Measurements from ENCODE around the gene KLF16. TPM values are rescaled to one million over a fixed set of nuclear protein-coding genes. Genes with fewer than 3 reads are reported as not detected.
A peak's percentile ranks its signal among the peaks of the same experiment; 100 is the strongest.

KLF16 gene
- total and polyA plus RNA-seq, 3 experiments from 2014 or later, result 0.92 to 43.1 (median 42.8) TPM

DNA sequence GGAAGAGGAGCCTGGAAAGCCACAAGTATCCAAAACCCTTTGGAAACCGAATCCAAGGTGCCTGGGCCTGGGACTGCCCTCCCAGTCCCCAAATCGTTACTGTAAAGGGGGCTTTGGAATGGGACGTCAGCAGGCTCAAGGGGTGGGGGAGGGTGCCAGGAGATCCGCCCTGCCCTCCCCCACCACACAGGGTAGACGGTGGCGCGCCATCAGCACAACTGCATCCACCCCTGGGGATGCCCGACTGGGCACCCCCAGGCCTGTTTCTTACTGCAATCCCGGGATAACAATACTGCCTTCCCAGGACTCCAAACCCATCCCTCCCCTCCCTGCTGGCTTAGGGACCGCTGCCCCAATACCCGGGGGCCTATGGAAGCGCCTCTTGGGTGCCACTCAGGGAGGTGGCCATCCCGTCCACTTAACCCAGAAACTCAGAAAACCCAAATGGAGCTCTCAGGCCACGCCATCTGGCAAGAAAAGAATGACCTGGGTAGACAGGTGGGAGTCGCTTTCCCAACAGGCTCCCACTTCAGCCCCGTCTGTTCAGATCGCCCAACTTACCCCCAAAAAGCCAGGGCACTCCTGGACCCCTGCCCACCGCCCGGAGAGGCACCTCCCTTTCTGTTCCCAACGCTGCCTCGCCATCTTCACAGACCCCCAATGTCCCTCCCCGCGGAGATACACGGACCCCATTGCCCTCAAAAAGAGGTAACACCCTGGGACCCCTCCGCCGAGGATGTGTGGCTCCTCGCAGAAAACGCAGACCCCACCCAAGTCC, 2.4 kb downstream of the KLF16 start:
- Histone ChIP-seq H3K27me3 (ENCODE audit: insufficient read depth, low read length, poor library complexity, severe bottlenecking) (no peaks in the 10 kb centered on the region), H3K27ac (ENCODE audit: low read depth, low read length) (peak overlapping the region; percentile 67), H3K4me3 (ENCODE audit: low read length) (no peak overlapping the region), H3K36me3 (ENCODE audit: insufficient read depth, low read length) (no peaks in the 10 kb centered on the region), H3K9me3 (ENCODE audit: low read length) (no peaks in the 10 kb centered on the region), H3K4me1 (ENCODE audit: insufficient read depth, low read length) (peaks cover 50% of the 10 kb centered on the region)
- Mint-ChIP-seq H3K9me3 (no peaks in the 10 kb centered on the region), H3K27me3 (peaks cover 0 to 4% of the 10 kb centered on the region in 2 donors), H3K36me3 (peaks cover 0 to 5% (median 0%) of the 10 kb centered on the region in 3 donors), H3K4me3 (peak overlapping the region; percentile 91 to 100 (median 95)), H3K4me1 (peaks cover 20 to 64% (median 30%) of the 10 kb centered on the region in 3 donors), H3K27ac (peak overlapping the region; percentile 48 to 100 (median 86))
- POLR2A ChIA-PET, result no interaction called here
- CTCF ChIA-PET, result no interaction called here
- DNase-seq, result no peak

DNA sequence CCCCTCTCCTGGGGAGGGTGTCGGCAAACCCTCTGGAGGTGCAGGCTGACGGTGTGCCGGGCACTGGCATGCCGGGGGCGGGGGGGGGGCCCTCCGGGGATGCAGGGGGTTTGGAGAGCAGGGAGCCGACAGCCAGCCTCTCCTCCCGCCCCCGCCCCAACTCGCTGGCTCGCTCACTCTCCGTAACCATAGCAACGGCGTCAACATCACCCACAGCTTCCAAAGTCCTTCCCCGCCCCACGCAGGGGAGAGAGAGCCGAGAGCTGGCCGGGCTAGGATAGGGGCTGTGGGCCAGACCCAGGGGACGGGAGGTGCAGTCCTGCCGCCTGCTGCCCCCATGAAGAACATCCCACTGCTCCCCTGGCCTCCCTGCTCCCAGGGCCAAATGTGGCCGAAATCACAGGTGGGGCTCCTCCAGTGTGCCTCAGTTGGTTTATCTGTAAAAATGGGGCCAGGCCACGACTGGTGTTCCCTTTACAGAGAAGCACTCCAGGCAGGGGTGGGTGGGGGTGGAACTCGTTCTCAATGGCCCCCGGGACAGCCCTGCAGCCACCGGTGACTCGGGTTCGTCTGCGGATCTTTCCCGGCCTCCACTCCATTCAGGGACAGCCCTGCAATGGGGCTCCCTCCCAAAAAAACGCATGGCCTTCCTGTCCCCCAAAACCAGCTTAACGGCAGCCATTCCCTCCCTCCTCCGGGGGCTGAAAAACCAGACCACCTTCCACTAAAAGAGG, 3.2 kb downstream of the KLF16 start:
- no peaks in the 10 kb centered on the region for H3K9me3 Mint-ChIP-seq
- H3K4me1 ChIP-seq (ENCODE audit: insufficient read depth, low read length), result peaks cover 57% of the 10 kb centered on the region
- H3K27me3 ChIP-seq (ENCODE audit: insufficient read depth, low read length, poor library complexity, severe bottlenecking), result no peaks in the 10 kb centered on the region
- H3K4me1 Mint-ChIP-seq, result peaks cover 24 to 68% (median 33%) of the 10 kb centered on the region in 3 donors
- CTCF ChIA-PET, result no interaction called here
- peak overlapping the region in 5 of 8 donors; percentile 42 to 98 (median 68) for H3K27ac Mint-ChIP-seq
- peak overlapping the region; percentile 67 for H3K27ac ChIP-seq (ENCODE audit: low read depth, low read length)
- no peaks in the 10 kb centered on the region for H3K9me3 ChIP-seq (ENCODE audit: low read length)
- peak in 4 of 5 donors; percentile 39 to 80 (median 62) for DNase-seq
- no peaks in the 10 kb centered on the region for H3K36me3 ChIP-seq (ENCODE audit: insufficient read depth, low read length)
- peaks cover 0 to 5% (median 0%) of the 10 kb centered on the region in 3 donors for H3K36me3 Mint-ChIP-seq
- H3K27me3 Mint-ChIP-seq, result peaks cover 0 to 4% of the 10 kb centered on the region in 2 donors
- H3K4me3 ChIP-seq (ENCODE audit: low read length), result no peak overlapping the region
- POLR2A ChIA-PET, result no interaction called here
- peak overlapping the region in 2 of 7 donors; percentile 29 to 42 for H3K4me3 Mint-ChIP-seq

DNA sequence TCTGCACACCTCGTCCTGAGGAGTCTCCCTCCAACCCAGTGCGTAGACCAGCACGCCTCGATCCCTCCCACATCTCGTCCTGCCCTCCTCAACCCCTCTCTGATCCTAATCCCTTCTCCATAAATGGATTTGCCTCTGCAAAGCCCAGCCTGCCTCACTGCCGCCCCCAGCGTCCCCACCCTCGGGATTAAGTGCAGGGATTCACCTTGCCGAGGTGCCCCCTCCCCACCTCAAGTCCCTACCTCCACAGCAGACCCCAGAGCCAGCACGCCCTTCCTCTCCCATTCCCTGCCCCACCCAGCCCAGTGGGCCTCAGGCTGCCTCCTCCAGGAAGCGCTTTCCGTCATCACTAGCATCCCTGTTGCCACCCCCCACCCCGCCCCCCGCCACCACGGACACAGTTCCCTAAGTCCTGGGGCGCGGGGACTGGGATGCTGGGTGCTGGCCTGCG, 4.0 kb downstream of the KLF16 start:
- Mint-ChIP-seq H3K9me3 (no peaks in the 10 kb centered on the region), H3K27ac (peak overlapping the region in 7 of 8 donors; percentile 53 to 97 (median 89)), H3K27me3 (peaks cover 0 to 4% of the 10 kb centered on the region in 2 donors), H3K4me1 (peaks cover 31 to 73% (median 36%) of the 10 kb centered on the region in 3 donors), H3K4me3 (peak overlapping the region in 5 of 7 donors; percentile 27 to 60 (median 49)), H3K36me3 (peaks cover 0 to 5% (median 0%) of the 10 kb centered on the region in 3 donors)
- ChIA-PET CTCF (interaction anchor here (1.0 kb wide), 1 partner anchor 10 kb away, joined by 3 read pairs; no protein-coding TSS in a partner anchor), POLR2A (no interaction called here)
- H3K9me3 ChIP-seq (ENCODE audit: low read length), result no peaks in the 10 kb centered on the region
- H3K4me1 ChIP-seq (ENCODE audit: insufficient read depth, low read length), result peaks cover 60% of the 10 kb centered on the region
- H3K27me3 ChIP-seq (ENCODE audit: insufficient read depth, low read length, poor library complexity, severe bottlenecking), result no peaks in the 10 kb centered on the region
- H3K4me3 ChIP-seq (ENCODE audit: low read length), result no peak overlapping the region
- DNase-seq, result no peak
- H3K36me3 ChIP-seq (ENCODE audit: insufficient read depth, low read length), result no peaks in the 10 kb centered on the region
- H3K27ac ChIP-seq (ENCODE audit: low read depth, low read length), result no peak overlapping the region

DNA sequence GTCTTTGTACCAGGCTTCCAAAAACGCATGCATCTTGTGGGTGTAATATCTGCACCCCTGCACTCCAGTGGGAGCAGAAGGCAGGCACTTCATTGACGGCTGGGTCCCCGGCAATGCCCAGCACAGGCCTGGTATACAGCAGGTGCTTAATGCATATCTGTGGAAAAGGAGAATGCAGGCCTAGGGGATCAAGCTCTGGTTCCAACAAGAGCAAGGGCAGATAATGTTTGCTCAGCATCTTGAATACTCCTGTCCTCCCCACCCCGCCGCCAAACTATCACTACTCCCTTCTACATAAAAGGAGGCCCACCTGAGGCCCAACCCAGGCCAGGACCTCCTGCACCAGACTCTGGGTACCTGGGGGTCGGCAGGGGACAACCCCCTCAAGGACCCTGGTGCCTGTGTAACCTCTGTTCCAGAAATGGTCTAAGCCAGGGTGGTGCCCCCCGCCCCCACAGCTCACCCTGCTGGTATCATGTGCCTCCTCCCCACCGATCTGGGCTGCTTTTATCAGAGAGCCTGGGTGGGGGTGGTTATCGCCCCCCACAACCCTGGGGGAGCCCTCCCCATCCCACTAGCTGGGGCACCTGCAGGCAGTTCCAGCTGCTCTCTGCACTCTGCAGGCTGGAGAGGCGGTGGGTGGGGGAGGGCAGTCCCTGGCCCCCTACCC, 4.8 kb downstream of the KLF16 start:
- POLR2A ChIA-PET, result no interaction called here
- no peak for DNase-seq
- Histone ChIP-seq H3K9me3 (ENCODE audit: low read length) (no peaks in the 10 kb centered on the region), H3K36me3 (ENCODE audit: insufficient read depth, low read length) (no peaks in the 10 kb centered on the region), H3K27me3 (ENCODE audit: insufficient read depth, low read length, poor library complexity, severe bottlenecking) (no peaks in the 10 kb centered on the region), H3K4me1 (ENCODE audit: insufficient read depth, low read length) (peaks cover 68% of the 10 kb centered on the region), H3K4me3 (ENCODE audit: low read length) (no peak overlapping the region), H3K27ac (ENCODE audit: low read depth, low read length) (peak overlapping the region; percentile 70)
- CTCF ChIA-PET, result interaction anchor here (1.0 kb wide), 1 partner anchor 10 kb away, joined by 3 read pairs; no protein-coding TSS in a partner anchor
- Mint-ChIP-seq H3K27me3 (peaks cover 0 to 4% of the 10 kb centered on the region in 2 donors), H3K27ac (peak overlapping the region; percentile 17 to 97 (median 76)), H3K4me3 (peak overlapping the region in 6 of 7 donors; percentile 15 to 76 (median 58)), H3K4me1 (peaks cover 32 to 75% (median 36%) of the 10 kb centered on the region in 3 donors), H3K9me3 (no peaks in the 10 kb centered on the region), H3K36me3 (peaks cover 0 to 5% (median 0%) of the 10 kb centered on the region in 3 donors)

DNA sequence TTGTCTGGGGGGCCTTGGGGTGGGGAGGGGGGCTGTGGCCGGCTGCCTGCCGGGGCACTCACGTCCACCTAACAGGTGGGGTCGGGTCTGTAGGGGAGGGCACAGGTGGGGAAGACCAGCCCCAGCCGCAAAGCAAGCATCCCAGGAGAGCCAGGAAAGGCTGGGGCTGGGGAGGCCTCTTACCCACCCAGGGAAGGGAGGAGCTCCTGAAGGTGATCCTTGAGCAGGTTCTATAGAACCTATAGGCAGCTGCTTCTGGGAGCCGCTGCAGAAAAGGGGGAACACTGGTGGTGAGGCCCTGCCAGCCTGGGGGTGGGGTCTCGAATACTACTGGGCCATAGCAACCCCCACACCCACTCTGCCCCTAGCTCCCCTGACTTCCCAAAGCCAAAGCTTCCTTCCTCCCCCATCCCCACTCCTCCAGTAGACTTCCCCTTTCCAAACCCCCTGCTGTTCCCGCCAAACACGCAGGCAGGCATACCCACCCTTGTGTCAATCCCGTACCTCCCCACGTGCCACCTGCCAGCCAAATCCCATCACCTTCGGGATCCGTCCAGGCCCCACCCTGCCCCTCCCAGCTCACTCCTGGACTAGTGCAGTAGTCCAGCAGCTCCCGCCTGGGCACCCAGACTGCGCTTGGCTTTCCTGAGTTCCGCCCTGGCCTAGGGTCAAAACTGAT, 5.6 kb downstream of the KLF16 start:
- Mint-ChIP-seq H3K4me3 (peak overlapping the region; percentile 45 to 87 (median 69)), H3K4me1 (peaks cover 38 to 83% (median 41%) of the 10 kb centered on the region in 3 donors), H3K9me3 (no peaks in the 10 kb centered on the region), H3K27ac (peak overlapping the region in 7 of 8 donors; percentile 56 to 97 (median 71)), H3K36me3 (peaks cover 0 to 6% (median 1%) of the 10 kb centered on the region in 3 donors), H3K27me3 (peaks cover 0 to 6% of the 10 kb centered on the region in 2 donors)
- Histone ChIP-seq H3K9me3 (ENCODE audit: low read length) (no peaks in the 10 kb centered on the region), H3K27me3 (ENCODE audit: insufficient read depth, low read length, poor library complexity, severe bottlenecking) (no peaks in the 10 kb centered on the region), H3K4me3 (ENCODE audit: low read length) (peak overlapping the region; percentile 47), H3K4me1 (ENCODE audit: insufficient read depth, low read length) (peaks cover 75% of the 10 kb centered on the region), H3K27ac (ENCODE audit: low read depth, low read length) (peak overlapping the region; percentile 70), H3K36me3 (ENCODE audit: insufficient read depth, low read length) (no peaks in the 10 kb centered on the region)
- ChIA-PET POLR2A (interaction anchor here (0.9 to 1.8 kb wide), 3 partner anchors 11 to 194 kb away, joined by 3 to 7 read pairs (median 4); no protein-coding TSS in a partner anchor), CTCF (interaction anchor here (0.9 to 1.5 kb wide), 2 partner anchors 9 to 39 kb away, joined by 3 to 6 read pairs; no protein-coding TSS in a partner anchor)
- DNase-seq, result no peak

DNA sequence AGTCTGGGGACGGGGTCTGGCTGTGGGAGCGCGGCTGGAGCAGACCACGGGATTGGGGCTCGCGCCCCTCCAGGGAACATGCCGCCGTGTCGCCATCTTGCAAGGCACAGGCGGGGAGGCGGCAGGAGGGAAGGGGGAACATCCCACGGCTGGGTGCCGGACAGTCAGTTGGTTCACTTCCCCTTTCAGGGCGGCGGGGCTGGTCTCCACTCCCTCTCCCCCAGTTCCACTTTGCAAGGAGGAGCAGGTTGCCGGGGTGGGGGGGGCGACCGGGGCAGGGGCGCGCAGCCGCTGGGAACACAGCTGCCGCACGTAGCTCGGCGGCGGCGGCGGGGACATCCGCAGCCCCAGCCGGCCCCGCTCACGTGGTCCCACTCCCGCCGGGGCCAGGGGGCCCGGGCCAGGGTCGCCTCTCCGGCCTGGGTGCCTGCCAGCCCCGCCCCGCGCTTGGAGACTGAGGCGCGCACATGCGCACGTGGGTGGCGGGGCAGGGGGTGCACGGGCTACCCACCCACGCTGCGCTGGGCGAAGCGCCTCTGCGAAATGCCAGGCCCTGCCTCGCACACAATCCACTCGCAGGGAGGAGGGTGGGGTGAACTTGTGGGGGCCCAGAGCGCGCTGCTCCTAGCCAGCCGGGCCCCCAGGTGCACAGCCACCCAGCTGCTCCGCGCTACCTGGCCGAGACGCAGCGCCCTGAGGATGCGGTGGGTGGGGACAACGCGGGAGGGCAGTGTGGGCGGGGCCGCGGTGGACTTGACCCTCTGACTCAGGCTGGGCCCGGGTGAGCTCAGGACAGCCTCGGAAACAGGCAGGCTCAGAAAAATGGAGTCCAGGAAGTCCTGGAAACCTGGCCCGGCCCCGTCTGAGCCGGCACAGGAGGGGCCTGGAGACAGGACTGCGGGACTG, 6.4 kb downstream of the KLF16 start:
- H3K4me3 Mint-ChIP-seq, result peak overlapping the region; percentile 75 to 90 (median 79)
- POLR2A ChIA-PET, result interaction anchor here (0.5 to 1.8 kb wide), 4 partner anchors 7 to 195 kb away, joined by 3 to 7 read pairs (median 4); no protein-coding TSS in a partner anchor

More for the DNA sequence above, 6.4 kb downstream of the KLF16 start:
- H3K9me3 ChIP-seq (ENCODE audit: low read length), result no peaks in the 10 kb centered on the region
- no peaks in the 10 kb centered on the region for H3K27me3 ChIP-seq (ENCODE audit: insufficient read depth, low read length, poor library complexity, severe bottlenecking)
- no peaks in the 10 kb centered on the region for H3K9me3 Mint-ChIP-seq
- peaks cover 0 to 2% (median 1%) of the 10 kb centered on the region in 3 donors for H3K36me3 Mint-ChIP-seq
- H3K4me1 Mint-ChIP-seq, result peaks cover 38 to 84% (median 39%) of the 10 kb centered on the region in 3 donors
- peak overlapping the region; percentile 84 for H3K4me3 ChIP-seq (ENCODE audit: low read length)
- peaks cover 81% of the 10 kb centered on the region for H3K4me1 ChIP-seq (ENCODE audit: insufficient read depth, low read length)
- H3K36me3 ChIP-seq (ENCODE audit: insufficient read depth, low read length), result no peaks in the 10 kb centered on the region
- H3K27ac ChIP-seq (ENCODE audit: low read depth, low read length), result peak overlapping the region; percentile 95
- peak in 3 of 5 donors; percentile 18 to 51 (median 42) for DNase-seq
- H3K27ac Mint-ChIP-seq, result peak overlapping the region in 7 of 8 donors; percentile 81 to 97 (median 91)
- peaks cover 0 to 1% of the 10 kb centered on the region in 2 donors for H3K27me3 Mint-ChIP-seq
- CTCF ChIA-PET, result interaction anchor here (0.9 to 2.1 kb wide), 4 partner anchors 8 to 40 kb away, joined by 3 to 8 read pairs (median 4); no protein-coding TSS in a partner anchor
